A549 (cell line): ENCODE measurements around the gene ZNHIT2. TPM values are rescaled to one million over a fixed set of nuclear protein-coding genes. Genes with fewer than 3 reads are reported as not detected.

Source experiments
- ATAC-seq, 2 experiments: fragments of 200-7000 bp in 1 of 2; fragments of >200 bp in 1 of 2; cut with Nextera tagmentation in 1 of 2; cut with Tn5 transposase in 1 of 2; 3 replicates each; pipeline versions ENCODE4 v1.8.0 to v1.9.1; 2018 to 2020; ENCODE audit warnings: mild to moderate bottlenecking in 1 of 2, moderate library complexity in 1 of 2
- CTCF ChIA-PET: fragments of 300-600 bp; sonication (Branson Sonifier 250); formaldehyde crosslinking; extraction: SDS; loops from one replicate; lab custom pipeline; 2021; ENCODE audit warnings: antibody characterized with exemption, inconsistent platforms; lab: Yijun Ruan, JAX
- POLR2A ChIA-PET: fragments of 350-600 bp; formaldehyde crosslinking; extraction: SDS; loops from one replicate; lab custom pipeline; 2021; ENCODE audit warnings: antibody characterized with exemption, inconsistent platforms; lab: Yijun Ruan, JAX
- DNase-seq, 2 experiments: peaks; one replicate each; pipeline versions ENCODE4 v3.0.0 to v3.0.0-alpha.2; 2011 to 2016; ENCODE audit warnings: low read depth in 1 of 2, low spot score in 1 of 2
- FAIRE-seq: peaks from 2 replicates; lab custom pipeline; 2011; peaks lifted over from hg19 to GRCh38; lab: Jason Lieb, UNC
- H3K27ac ChIP-seq, 2 experiments: fragments of >200 bp; sonication (Bioruptor Twin); formaldehyde crosslinking; 3 replicates each; pipeline ENCODE4 v1.5.1; 2016 to 2017
- H3K4me1 ChIP-seq: fragments of >200 bp; sonication (Bioruptor Twin); formaldehyde crosslinking; 3 replicates; pipeline ENCODE4 v1.6.1; 2016
- H3K4me2 ChIP-seq: fragments of >200 bp; sonication (Bioruptor Twin); formaldehyde crosslinking; 3 replicates; pipeline ENCODE4 v1.6.1; 2016
- H3K4me3 ChIP-seq: fragments of >200 bp; sonication (Bioruptor Twin); formaldehyde crosslinking; 3 replicates; pipeline ENCODE4 v1.5.1; 2016
- H3K9me3 ChIP-seq: fragments of >200 bp; sonication (Bioruptor Twin); formaldehyde crosslinking; 3 replicates; pipeline ENCODE4 v1.6.1; 2016
- CBX8 ChIP-seq: fragments of 200-600 bp; sonication (generic); IDR thresholded peaks from 2 replicates; pipeline ENCODE4 v1.6.1; 2016
- CHD4 ChIP-seq: fragments of 200-600 bp; sonication (generic); IDR thresholded peaks from 2 replicates; pipeline ENCODE4 v1.6.1; 2016; ENCODE audit warnings: antibody characterized with exemption, mild to moderate bottlenecking, borderline replicate concordance
- EHF ChIP-seq: fragments of 250-450 bp; sonication (Bioruptor Pico); IDR thresholded peaks from 2 replicates; pipeline ENCODE4 v1.5.0; 2020; ENCODE audit warnings: mild to moderate bottlenecking
- EHMT2 ChIP-seq: fragments of 200-600 bp; sonication (generic); IDR thresholded peaks from 2 replicates; pipeline ENCODE4 v1.6.1; 2016; ENCODE audit warnings: antibody characterized with exemption, low read depth, mild to moderate bottlenecking, moderate library complexity
- EP300 ChIP-seq, 2 experiments: fragments of >200 bp; sonication (Bioruptor Twin); formaldehyde crosslinking; IDR thresholded peaks; 2 replicates in 1 of 2; 3 replicates in 1 of 2; pipeline ENCODE4 v1.6.1; 2016 to 2017
- FOSB ChIP-seq: fragments of 250-450 bp; sonication (Bioruptor Pico); IDR thresholded peaks from 2 replicates; pipeline ENCODE4 v1.5.0; 2020; ENCODE audit warnings: mild to moderate bottlenecking, moderate library complexity
- FOSL2 ChIP-seq, 2 experiments: fragments of 450-650 bp in 1 of 2; fragments of >200 bp in 1 of 2; sonication (Bioruptor Twin) in 1 of 2; formaldehyde crosslinking; IDR thresholded peaks; 2 replicates each; pipeline versions ENCODE4 v1.5.0 to v1.6.1; 2016 to 2020; ENCODE audit warnings: mild to moderate bottlenecking in 1 of 2, moderate library complexity in 1 of 2
- FOXS1 ChIP-seq: fragments of 250-450 bp; sonication (Bioruptor Pico); IDR thresholded peaks from 2 replicates; pipeline ENCODE4 v1.5.0; 2020; ENCODE audit warnings: mild to moderate bottlenecking, moderate library complexity
- HES2 ChIP-seq: fragments of >200 bp; sonication (Bioruptor Twin); formaldehyde crosslinking; IDR thresholded peaks from 2 replicates; pipeline ENCODE4 v1.6.1; 2016
- HOXA7 ChIP-seq: fragments of 250-450 bp; sonication (Bioruptor Pico); IDR thresholded peaks from 2 replicates; pipeline ENCODE4 v1.5.0; 2020; ENCODE audit warnings: mild to moderate bottlenecking, moderate library complexity
- HOXB5 ChIP-seq: fragments of 250-450 bp; sonication (Bioruptor Pico); IDR thresholded peaks from 2 replicates; pipeline ENCODE4 v1.5.0; 2020; ENCODE audit warnings: mild to moderate bottlenecking, moderate library complexity
- JUNB ChIP-seq: fragments of >200 bp; sonication (Bioruptor Twin); formaldehyde crosslinking; IDR thresholded peaks from 2 replicates; pipeline ENCODE4 v1.6.1; 2016
- KDM5A ChIP-seq: fragments of 200-600 bp; sonication (generic); IDR thresholded peaks from 2 replicates; pipeline ENCODE4 v1.6.1; 2016; ENCODE audit warnings: antibody characterized with exemption, mild to moderate bottlenecking
- MAFK ChIP-seq: fragments of 450-650 bp; IDR thresholded peaks from 2 replicates; pipeline ENCODE4 v1.6.1; 2014; ENCODE audit not compliant: partially characterized antibody
- MYC ChIP-seq: IDR thresholded peaks from 2 replicates; pipeline ENCODE4 v1.6.1; 2012; ENCODE audit warnings: mild to moderate bottlenecking, inconsistent platforms, low read length, improper control_type of control experiment, borderline replicate concordance
- NFE2L2 ChIP-seq: fragments of 150-350 bp; conservative IDR thresholded peaks from 2 replicates; pipeline ENCODE4 v1.6.1; 2014; ENCODE audit warnings: low read length
- NPAS2 ChIP-seq: fragments of 250-450 bp; sonication (Bioruptor Pico); IDR thresholded peaks from 2 replicates; pipeline ENCODE4 v1.8.0; 2022; ENCODE audit warnings: mild to moderate bottlenecking, moderate library complexity, borderline replicate concordance
- POLR2A ChIP-seq: IDR thresholded peaks from 2 replicates; pipeline ENCODE4 v1.6.1; 2012; ENCODE audit warnings: mild to moderate bottlenecking, low read length
- RAD21 ChIP-seq, 2 experiments: fragments of >200 bp in 1 of 2; sonication (Bioruptor Twin) in 1 of 2; formaldehyde crosslinking in 1 of 2; IDR thresholded peaks in 1 of 2; conservative IDR thresholded peaks in 1 of 2; 2 replicates in 1 of 2; 3 replicates in 1 of 2; pipeline ENCODE4 v1.6.1; 2012 to 2018; ENCODE audit warnings: inconsistent platforms in 1 of 2
- RCOR1 ChIP-seq: fragments of 150-350 bp; IDR thresholded peaks from 2 replicates; pipeline ENCODE4 v1.6.1; 2014; ENCODE audit warnings: antibody characterized with exemption, low read length, low read depth
- RFX5 ChIP-seq: fragments of 450-650 bp; IDR thresholded peaks from 2 replicates; pipeline ENCODE4 v1.7.1; 2014; ENCODE audit warnings: antibody characterized with exemption, mild to moderate bottlenecking, moderate library complexity
- RNF2 ChIP-seq: fragments of 200-600 bp; sonication (generic); IDR thresholded peaks from 2 replicates; pipeline ENCODE4 v1.6.1; 2016; ENCODE audit warnings: low read depth, mild to moderate bottlenecking, antibody characterized with exemption, moderate library complexity, borderline replicate concordance
- SREBF2 ChIP-seq: fragments of 450-650 bp; IDR thresholded peaks from 2 replicates; pipeline ENCODE4 v1.6.1; 2014; ENCODE audit warnings: mild to moderate bottlenecking, moderate library complexity
- ZC3H11A ChIP-seq: fragments of 450-650 bp; IDR thresholded peaks from 2 replicates; pipeline ENCODE4 v1.6.1; 2014; ENCODE audit warnings: antibody characterized with exemption, mild to moderate bottlenecking
- ZNF302 ChIP-seq: fragments of 250-450 bp; sonication (Bioruptor Pico); IDR thresholded peaks from 2 replicates; pipeline ENCODE4 v1.9.0; 2021; ENCODE audit warnings: inconsistent platforms, mild to moderate bottlenecking, moderate library complexity
- ZSCAN20 ChIP-seq: fragments of 250-450 bp; sonication (Bioruptor Pico); IDR thresholded peaks from 2 replicates; pipeline ENCODE4 v1.8.0; 2022; ENCODE audit warnings: mild to moderate bottlenecking, moderate library complexity
- WGBS: methylation state at CpG from one replicate; pipeline ENCODE4 v1.1.6; 2017; ENCODE audit errors: missing lambda C conversion rate; 5-methylcytosine and 5-hydroxymethylcytosine counted together
- polyA plus RNA-seq, 4 experiments: library from polyadenylated mRNA; depleted of rRNA in 3 of 4; stranded (reverse); fragments of >200 nt; fragmentation: RNase III in 1 of 4; extraction: RNeasy Plus Mini Kit Qiagen cat#74134 plus additional on column Dnase treatment in 1 of 4; gene quantifications; 2 replicates in 3 of 4; 3 replicates in 1 of 4; pipeline ENCODE4 v1.2.3, GENCODE V29; 2011 to 2017
- TF ChIP-seq, protein P1 (sequence below): fragments of 200-600 bp; sonication (generic); IDR thresholded peaks from 2 replicates; pipeline ENCODE4 v1.6.1; 2016; ENCODE audit warnings: antibody characterized with exemption, mild to moderate bottlenecking, moderate library complexity
- TF ChIP-seq, protein P2 (sequence below): IDR thresholded peaks from 2 replicates; pipeline ENCODE4 v1.6.1; 2012
- TF ChIP-seq, protein P3 (sequence below): IDR thresholded peaks from 2 replicates; pipeline ENCODE4 v1.6.1; 2012; ENCODE audit warnings: low read depth, borderline replicate concordance

ZNHIT2 gene
- polyA plus RNA-seq, 2 of the 4 experiments (the other 2 are of a cell fraction) = 5.5 to 13.5 TPM

DNA sequence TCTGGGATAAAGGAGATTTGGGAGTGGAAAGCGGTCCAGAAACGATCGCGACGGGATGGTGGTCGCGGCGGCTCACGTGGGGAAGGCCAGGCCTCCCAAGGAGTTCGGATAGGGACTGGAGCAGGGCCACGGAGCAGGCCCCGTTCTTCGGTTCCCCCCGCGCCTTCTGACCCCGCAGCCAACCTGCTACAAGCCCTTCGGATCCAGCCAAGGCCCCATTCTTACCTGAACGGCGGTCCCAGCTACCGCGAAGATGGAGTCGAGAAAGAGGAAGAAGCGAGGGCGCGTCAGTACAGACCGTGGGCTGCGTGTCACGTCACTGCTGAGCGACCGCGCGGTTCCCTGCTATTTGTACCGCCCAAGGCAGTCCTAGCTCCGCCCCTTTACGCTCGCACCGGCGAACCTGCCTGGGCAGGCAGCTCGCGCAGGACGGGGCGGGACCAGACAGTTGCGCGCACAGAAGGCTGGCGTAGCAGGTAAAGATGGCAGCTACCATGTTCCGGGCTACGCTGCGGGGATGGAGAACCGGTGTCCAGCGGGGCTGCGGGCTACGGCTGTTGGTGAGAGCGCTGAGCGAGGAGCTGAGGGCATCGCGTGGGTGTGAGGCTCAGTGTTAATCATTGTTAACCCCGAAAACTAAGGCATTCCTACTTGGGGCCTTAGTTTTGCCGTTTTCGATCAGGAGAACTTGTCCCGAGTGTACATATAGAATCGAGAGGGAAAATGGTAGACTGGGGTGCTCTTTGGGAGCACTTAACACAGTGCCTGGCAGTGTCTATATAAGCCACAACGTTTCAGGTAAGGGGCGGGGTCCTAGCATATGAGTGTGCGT, 4.6 kb upstream of the ZNHIT2 start, which contains the start of the genes FAU and MRPL49 (continued):
- TF ChIP-seq RNF2 = no peak
- no peak for TF ChIP-seq CHD4
- no peak for TF ChIP-seq FOXS1 (CRISPR knock-in tag)
- no peak for TF ChIP-seq RCOR1
- TF ChIP-seq JUNB = no peak
- TF ChIP-seq MAFK = no peak
- TF ChIP-seq FOSL2 (IDR thresholded peaks at IDR 0.05) = no peak
- TF ChIP-seq FOSL2 (CRISPR knock-in tag; IDR thresholded peaks at IDR 0.05) = no peak
- TF ChIP-seq ZC3H11A = no peak
- no peak for TF ChIP-seq CBX8
- no peak for TF ChIP-seq SREBF2
- no peak; the same call in 1 of the 2 replicates for TF ChIP-seq RFX5
- no peak for TF ChIP-seq HOXA7

DNA sequence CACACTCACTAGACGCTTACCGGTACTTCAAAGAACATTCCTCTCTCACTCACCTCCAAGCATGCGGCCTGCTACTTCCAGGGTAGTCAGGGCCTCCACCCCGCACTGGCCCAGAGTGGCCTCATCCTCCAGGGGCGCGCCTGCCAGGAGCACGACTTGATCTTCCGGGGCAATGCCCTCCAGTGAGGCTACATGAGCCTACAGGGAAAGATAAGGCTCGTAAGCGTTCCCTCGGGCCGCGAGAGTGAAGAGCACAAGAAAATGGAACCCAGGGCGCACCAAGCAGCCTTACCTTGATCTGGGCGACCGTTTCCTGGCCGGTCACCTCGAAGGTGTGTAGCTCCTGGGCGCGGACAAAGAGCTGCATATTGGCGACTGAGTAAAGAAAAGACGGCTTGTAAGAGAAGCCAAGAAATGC, 4.0 kb upstream of the ZNHIT2 start:
- ATAC-seq = no peak
- Histone ChIP-seq H3K4me3 (peak overlapping the region; percentile 71), H3K9me3 (no peaks in the 10 kb centered on the region)
- CTCF ChIA-PET = interaction anchor here (1.3 to 6.3 kb wide), 5 partner anchors 8 to 59 kb away, joined by 3 to 75 read pairs (median 19); partner anchors contain the start of genes CAPN1 and TM7SF2
- WGBS = 3% methylated on average over 15 of the region's 22 CpGs
- POLR2A ChIA-PET = interaction anchor here (1.0 to 2.5 kb wide), 8 partner anchors 10 to 542 kb away, joined by 3 to 37 read pairs (median 10); partner anchors contain the start of genes CAPN1, SYVN1 and TM7SF2
- TF ChIP-seq, protein P1, sequence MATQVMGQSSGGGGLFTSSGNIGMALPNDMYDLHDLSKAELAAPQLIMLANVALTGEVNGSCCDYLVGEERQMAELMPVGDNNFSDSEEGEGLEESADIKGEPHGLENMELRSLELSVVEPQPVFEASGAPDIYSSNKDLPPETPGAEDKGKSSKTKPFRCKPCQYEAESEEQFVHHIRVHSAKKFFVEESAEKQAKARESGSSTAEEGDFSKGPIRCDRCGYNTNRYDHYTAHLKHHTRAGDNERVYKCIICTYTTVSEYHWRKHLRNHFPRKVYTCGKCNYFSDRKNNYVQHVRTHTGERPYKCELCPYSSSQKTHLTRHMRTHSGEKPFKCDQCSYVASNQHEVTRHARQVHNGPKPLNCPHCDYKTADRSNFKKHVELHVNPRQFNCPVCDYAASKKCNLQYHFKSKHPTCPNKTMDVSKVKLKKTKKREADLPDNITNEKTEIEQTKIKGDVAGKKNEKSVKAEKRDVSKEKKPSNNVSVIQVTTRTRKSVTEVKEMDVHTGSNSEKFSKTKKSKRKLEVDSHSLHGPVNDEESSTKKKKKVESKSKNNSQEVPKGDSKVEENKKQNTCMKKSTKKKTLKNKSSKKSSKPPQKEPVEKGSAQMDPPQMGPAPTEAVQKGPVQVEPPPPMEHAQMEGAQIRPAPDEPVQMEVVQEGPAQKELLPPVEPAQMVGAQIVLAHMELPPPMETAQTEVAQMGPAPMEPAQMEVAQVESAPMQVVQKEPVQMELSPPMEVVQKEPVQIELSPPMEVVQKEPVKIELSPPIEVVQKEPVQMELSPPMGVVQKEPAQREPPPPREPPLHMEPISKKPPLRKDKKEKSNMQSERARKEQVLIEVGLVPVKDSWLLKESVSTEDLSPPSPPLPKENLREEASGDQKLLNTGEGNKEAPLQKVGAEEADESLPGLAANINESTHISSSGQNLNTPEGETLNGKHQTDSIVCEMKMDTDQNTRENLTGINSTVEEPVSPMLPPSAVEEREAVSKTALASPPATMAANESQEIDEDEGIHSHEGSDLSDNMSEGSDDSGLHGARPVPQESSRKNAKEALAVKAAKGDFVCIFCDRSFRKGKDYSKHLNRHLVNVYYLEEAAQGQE = no peak
- no peak for TF ChIP-seq NFE2L2
- no peak for TF ChIP-seq ZNF302
- TF ChIP-seq MAFK = no peak
- no peak for TF ChIP-seq FOXS1 (CRISPR knock-in tag)
- TF ChIP-seq HES2 = no peak
- TF ChIP-seq JUNB = no peak
- no peak for TF ChIP-seq EP300 (IDR thresholded peaks at IDR 0.05)
- TF ChIP-seq POLR2A = no peak
- TF ChIP-seq ZSCAN20 (CRISPR knock-in tag) = no peak
- TF ChIP-seq, all 56 proteins: peak for 0
- peak overlapping the region; percentile 92 for H3K4me2 ChIP-seq
- peak in 1 of 2 experiments; percentile 24 for DNase-seq
- peaks cover 22% of the 10 kb centered on the region; the same call in 2 of the 3 replicates for H3K4me1 ChIP-seq
- no peak for FAIRE-seq
- H3K27ac ChIP-seq = peak overlapping the region; percentile 88 to 94

GRCh38 chr11:65120831-65121230, 3.3 kb upstream of the ZNHIT2 start:
- ChIA-PET POLR2A (interaction anchor here (2.2 to 2.5 kb wide), 3 partner anchors 9 to 14 kb away, joined by 14 to 37 read pairs (median 24); partner anchors contain the start of genes SYVN1 and TM7SF2), CTCF (interaction anchor here (1.1 to 6.3 kb wide), 5 partner anchors 8 to 84 kb away, joined by 3 to 75 read pairs (median 19); partner anchors contain the start of genes CAPN1 and TM7SF2)
- Histone ChIP-seq H3K4me2 (peak overlapping the region; percentile 92), H3K4me1 (peaks cover 28% of the 10 kb centered on the region; the same call in 2 of the 3 replicates), H3K9me3 (no peaks in the 10 kb centered on the region), H3K4me3 (peak overlapping the region; percentile 71), H3K27ac (peak overlapping the region; percentile 88 to 94; a peak in 5 of 6 replicates)
- no peak for FAIRE-seq
- ATAC-seq = no peak
- WGBS = 51% methylated on average over 3 of the region's 3 CpGs
- TF ChIP-seq MYC (no peak), HOXB5 (no peak), HES2 (no peak), RCOR1 (no peak), NPAS2 (CRISPR knock-in tag) (no peak), EHMT2 (no peak), FOSB (CRISPR knock-in tag) (no peak), POLR2A (no peak), RAD21 (conservative IDR thresholded peaks at IDR 0.05 in 1 of 2, IDR thresholded peaks at IDR 0.05 in 1 of 2) (no peak), EHF (CRISPR knock-in tag) (no peak), EP300 (IDR thresholded peaks at IDR 0.05) (no peak), MAFK (no peak), KDM5A (no peak)
- TF ChIP-seq, protein P2, sequence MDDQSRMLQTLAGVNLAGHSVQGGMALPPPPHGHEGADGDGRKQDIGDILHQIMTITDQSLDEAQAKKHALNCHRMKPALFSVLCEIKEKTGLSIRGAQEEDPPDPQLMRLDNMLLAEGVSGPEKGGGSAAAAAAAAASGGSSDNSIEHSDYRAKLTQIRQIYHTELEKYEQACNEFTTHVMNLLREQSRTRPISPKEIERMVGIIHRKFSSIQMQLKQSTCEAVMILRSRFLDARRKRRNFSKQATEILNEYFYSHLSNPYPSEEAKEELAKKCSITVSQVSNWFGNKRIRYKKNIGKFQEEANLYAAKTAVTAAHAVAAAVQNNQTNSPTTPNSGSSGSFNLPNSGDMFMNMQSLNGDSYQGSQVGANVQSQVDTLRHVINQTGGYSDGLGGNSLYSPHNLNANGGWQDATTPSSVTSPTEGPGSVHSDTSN = no peak
- TF ChIP-seq, protein P3, sequence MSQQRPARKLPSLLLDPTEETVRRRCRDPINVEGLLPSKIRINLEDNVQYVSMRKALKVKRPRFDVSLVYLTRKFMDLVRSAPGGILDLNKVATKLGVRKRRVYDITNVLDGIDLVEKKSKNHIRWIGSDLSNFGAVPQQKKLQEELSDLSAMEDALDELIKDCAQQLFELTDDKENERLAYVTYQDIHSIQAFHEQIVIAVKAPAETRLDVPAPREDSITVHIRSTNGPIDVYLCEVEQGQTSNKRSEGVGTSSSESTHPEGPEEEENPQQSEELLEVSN = no peak
- no peak for DNase-seq
